ENCODE measurements around the gene DHRSX. TPM values are rescaled to one million over a fixed set of nuclear protein-coding genes. Genes with fewer than 3 reads are reported as not detected.

The DHRSX gene
- polyA plus RNA-seq, 3 donors: 12.9 to 33.2 (median 28.3) TPM

GRCh38 chrX:2387614-2388239 is 113.0 kb downstream of the DHRSX start:
- no peak for TF ChIP-seq CTCF (IDR thresholded peaks at IDR 0.05)
- Histone ChIP-seq H3K9me3 (replicated peaks in 1 of 2; ENCODE audit: control insufficient read depth in 1 of 2, insufficient read depth in 1 of 2, low read length in 2 of 2) (peaks cover 5 to 14% of the 10 kb centered on the region in 2 donors), H3K79me2 (ENCODE audit: insufficient read depth, low read length) (no peaks in the 10 kb centered on the region), H3K4me3 (replicated peaks in 1 of 3; ENCODE audit: low read depth in 2 of 3, low read length in 3 of 3) (no peak overlapping the region), H3K4me2 (replicated peaks; ENCODE audit: extremely low read depth, low read length, poor library complexity, severe bottlenecking) (no peak overlapping the region), H2AFZ (ENCODE audit: insufficient read depth, low read depth, low read length, poor library complexity, severe bottlenecking) (no peak overlapping the region), H3K9ac (ENCODE audit: insufficient read depth, low read length, poor library complexity, severe bottlenecking) (no peak overlapping the region), H3K4me1 (ENCODE audit: control insufficient read depth in 1 of 2, insufficient read depth in 2 of 2, low read length in 2 of 2) (no peaks in the 10 kb centered on the region), H3K27ac (ENCODE audit: low read depth in 1 of 2, low read length in 2 of 2) (no peak overlapping the region), H4K20me1 (ENCODE audit: insufficient read depth, low read length) (no peaks in the 10 kb centered on the region), H3K27me3 (ENCODE audit: control insufficient read depth in 2 of 2, insufficient read depth in 2 of 2, low read length in 2 of 2) (no peaks in the 10 kb centered on the region), H3K36me3 (replicated peaks in 1 of 2; ENCODE audit: control insufficient read depth in 1 of 2, insufficient read depth in 2 of 2, low read length in 2 of 2) (peaks cover 12 to 27% of the 10 kb centered on the region in 2 donors)
- peak overlapping the region in 1 of 7 donors; percentile 8 for H3K27ac Mint-ChIP-seq
- DNase-seq: no peak
- peaks cover 8 to 12% (median 11%) of the 10 kb centered on the region in 7 donors for H3K9me3 Mint-ChIP-seq
- intact Hi-C loops (cut with micrococcal nuclease): no loop called here
- WGBS (ENCODE audit: insufficient coverage): 70% methylated on average over 2 of the region's 6 CpGs
- no peaks in the 10 kb centered on the region for H3K4me1 Mint-ChIP-seq
- peaks cover 20 to 31% of the 10 kb centered on the region in 2 donors for H3K36me3 Mint-ChIP-seq
- peaks cover 0 to 1% (median 0%) of the 10 kb centered on the region in 3 donors for H3K27me3 Mint-ChIP-seq (ENCODE audit: low read depth in 3 of 3)
- no peak overlapping the region for H3K4me3 Mint-ChIP-seq

- H3K36me3 ChIP-seq (replicated peaks in 1 of 2; ENCODE audit: control insufficient read depth in 1 of 2, insufficient read depth in 2 of 2, low read length in 2 of 2): peaks cover 3 to 7% of the 10 kb centered on the region in 2 donors
- no peak for TF ChIP-seq CTCF (IDR thresholded peaks at IDR 0.05)
- H3K4me1 ChIP-seq (ENCODE audit: control insufficient read depth in 1 of 2, insufficient read depth in 2 of 2, low read length in 2 of 2): no peaks in the 10 kb centered on the region
- Mint-ChIP-seq H3K4me1 (no peaks in the 10 kb centered on the region), H3K36me3 (peaks cover 5 to 16% of the 10 kb centered on the region in 2 donors), H3K27ac (no peak overlapping the region), H3K27me3 (ENCODE audit: low read depth in 3 of 3) (peaks cover 0 to 1% (median 0%) of the 10 kb centered on the region in 3 donors), H3K4me3 (no peak overlapping the region), H3K9me3 (peaks cover 0 to 12% (median 9%) of the 10 kb centered on the region in 7 donors)
- H3K4me2 ChIP-seq (replicated peaks; ENCODE audit: extremely low read depth, low read length, poor library complexity, severe bottlenecking): no peak overlapping the region
- peaks cover 0 to 11% of the 10 kb centered on the region in 2 donors for H3K9me3 ChIP-seq (replicated peaks in 1 of 2; ENCODE audit: control insufficient read depth in 1 of 2, insufficient read depth in 1 of 2, low read length in 2 of 2)
- H3K27ac ChIP-seq (ENCODE audit: low read depth in 1 of 2, low read length in 2 of 2): no peak overlapping the region
- intact Hi-C loops (cut with micrococcal nuclease): no loop called here
- DNase-seq: no peak
- WGBS (ENCODE audit: insufficient coverage): no CpG with 5 or more reads among the region's 3 CpGs
- H4K20me1 ChIP-seq (ENCODE audit: insufficient read depth, low read length): no peaks in the 10 kb centered on the region
- H2AFZ ChIP-seq (ENCODE audit: insufficient read depth, low read depth, low read length, poor library complexity, severe bottlenecking): no peak overlapping the region
- no peaks in the 10 kb centered on the region for H3K79me2 ChIP-seq (ENCODE audit: insufficient read depth, low read length)
- no peaks in the 10 kb centered on the region for H3K27me3 ChIP-seq (ENCODE audit: control insufficient read depth in 2 of 2, insufficient read depth in 2 of 2, low read length in 2 of 2)
- H3K9ac ChIP-seq (ENCODE audit: insufficient read depth, low read length, poor library complexity, severe bottlenecking): no peak overlapping the region
- no peak overlapping the region for H3K4me3 ChIP-seq (replicated peaks in 1 of 3; ENCODE audit: low read depth in 2 of 3, low read length in 3 of 3)
Measured at GRCh38 chrX:2385224-2385623, 115.6 kb downstream of the DHRSX start.

All from CD14-positive monocyte (primary cell).